Measurements from ENCODE around the gene AQP7. TPM values are rescaled to one million over a fixed set of nuclear protein-coding genes. Genes with fewer than 3 reads are reported as not detected.
"Not testable (repeated sequence)": the region's sequence is repeated elsewhere in the genome, so short reads cannot be mapped to it uniquely, and the experiment has no call there.

Gene AQP7
- total RNA-seq, 1 donor from 2014 or later = 6.3 TPM

DNA sequence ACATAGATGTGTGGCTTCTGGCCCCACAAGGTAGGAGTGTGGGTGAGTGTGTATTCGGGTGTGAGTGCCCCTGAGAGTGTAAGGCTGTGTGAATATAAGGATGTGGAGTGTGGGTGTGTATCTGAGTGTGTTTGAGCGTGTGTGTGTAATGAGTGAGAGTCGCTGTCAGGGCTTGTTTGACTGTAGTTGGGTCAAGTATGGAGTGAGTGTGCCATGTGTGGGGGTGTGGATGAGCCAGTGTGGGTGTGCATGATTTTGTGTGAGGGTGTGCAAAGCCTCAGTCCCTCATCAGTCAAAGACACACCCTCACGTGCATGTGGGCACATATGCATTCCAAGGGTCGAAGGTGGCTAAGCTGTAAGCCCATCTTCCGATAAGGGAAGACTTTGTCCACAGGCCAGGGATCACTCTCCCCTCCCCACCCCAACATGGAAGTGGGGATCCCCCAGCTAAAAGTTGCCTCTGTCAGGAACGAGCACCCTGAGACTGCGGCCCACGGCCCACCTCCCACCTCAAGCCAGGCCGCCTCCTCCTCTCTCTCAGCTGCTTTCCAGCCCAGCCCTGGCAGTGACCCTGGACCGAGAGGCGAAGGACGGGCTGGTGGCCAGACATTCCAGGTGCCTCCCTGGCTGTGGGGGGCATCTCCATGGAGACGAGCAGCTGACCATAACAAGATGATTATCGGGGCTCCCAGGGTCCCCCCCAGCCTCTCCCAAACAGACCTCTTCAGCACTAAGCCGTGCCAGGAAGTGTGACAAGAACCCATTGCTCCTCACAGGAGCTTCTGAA lies 32.1 kb upstream of the AQP7 start:
- Histone ChIP-seq H3K36me3 (ENCODE audit: control insufficient read depth in 3 of 3, insufficient read depth in 3 of 3, low read length in 3 of 3) (no peaks in the 10 kb centered on the region), H3K4me1 (ENCODE audit: control insufficient read depth in 3 of 3, insufficient read depth in 3 of 3, low read length in 3 of 3) (peaks cover 0 to 16% (median 6%) of the 10 kb centered on the region in 3 donors), H3K4me3 (ENCODE audit: low read length in 3 of 3) (no peak overlapping the region), H3K27me3 (ENCODE audit: control insufficient read depth in 3 of 3, insufficient read depth in 3 of 3, low read length in 3 of 3) (peaks cover 0 to 24% (median 11%) of the 10 kb centered on the region in 3 donors), H3K27ac (ENCODE audit: low read depth, low read length) (no peak overlapping the region), H3K9me3 (ENCODE audit: control insufficient read depth in 3 of 3, low read length in 3 of 3) (no peaks in the 10 kb centered on the region), H3K9ac (ENCODE audit: low read depth in 1 of 3, low read length in 3 of 3) (no peak overlapping the region)

DNA sequence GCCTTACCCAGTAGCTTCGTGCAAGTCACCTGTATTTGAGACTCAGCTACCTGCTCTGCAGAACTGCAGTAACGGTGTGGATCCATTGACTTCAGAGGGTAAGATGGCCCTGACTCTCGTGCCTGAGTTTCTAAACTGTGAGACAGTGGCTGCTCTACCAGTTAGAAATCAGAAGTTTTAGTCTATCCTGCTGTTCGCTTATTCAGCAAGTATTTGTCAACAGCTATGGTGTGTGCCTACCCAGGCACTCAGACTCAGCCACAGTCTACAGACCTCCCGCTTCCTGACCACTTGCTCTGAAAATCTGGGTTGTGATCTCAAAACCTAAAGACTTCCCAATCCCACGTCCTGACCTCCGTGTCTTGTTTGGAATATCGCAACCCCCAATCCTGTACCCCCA lies 31.5 kb upstream of the AQP7 start:
- no peaks in the 10 kb centered on the region for H3K36me3 ChIP-seq (ENCODE audit: control insufficient read depth in 3 of 3, insufficient read depth in 3 of 3, low read length in 3 of 3)
- H3K4me1 ChIP-seq (ENCODE audit: control insufficient read depth in 3 of 3, insufficient read depth in 3 of 3, low read length in 3 of 3) = peaks cover 0 to 12% (median 6%) of the 10 kb centered on the region in 3 donors
- no peak overlapping the region for H3K9ac ChIP-seq (ENCODE audit: low read depth in 1 of 3, low read length in 3 of 3)
- no peak overlapping the region for H3K4me3 ChIP-seq (ENCODE audit: low read length in 3 of 3)
- H3K27me3 ChIP-seq (ENCODE audit: control insufficient read depth in 3 of 3, insufficient read depth in 3 of 3, low read length in 3 of 3) = peaks cover 0 to 22% (median 11%) of the 10 kb centered on the region in 3 donors
- H3K9me3 ChIP-seq (ENCODE audit: control insufficient read depth in 3 of 3, low read length in 3 of 3) = no peaks in the 10 kb centered on the region
- no peak overlapping the region for H3K27ac ChIP-seq (ENCODE audit: low read depth, low read length)

DNA sequence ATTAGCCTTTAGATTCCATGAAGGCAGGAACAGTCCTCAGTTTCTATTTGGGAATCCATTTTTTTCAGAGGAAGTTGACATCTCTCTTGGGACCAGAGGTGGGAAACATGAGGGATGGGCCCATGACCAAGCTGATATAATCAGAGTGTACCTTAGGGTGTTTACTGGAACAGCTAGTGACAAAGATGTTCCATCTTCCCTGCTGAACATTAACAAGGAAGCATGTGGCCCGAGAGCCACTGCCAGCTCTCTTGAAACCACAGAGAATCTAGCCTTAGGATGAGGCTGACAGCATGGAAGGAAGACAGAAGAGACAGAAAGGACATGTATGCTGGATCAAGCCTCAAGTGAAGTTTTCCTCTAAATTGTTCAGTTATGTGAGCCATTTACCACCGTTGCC lies 29.1 kb upstream of the AQP7 start:
- Histone ChIP-seq H3K27ac (ENCODE audit: low read depth, low read length) (no peak overlapping the region), H3K9ac (ENCODE audit: low read depth in 1 of 3, low read length in 3 of 3) (no peak overlapping the region), H3K4me1 (ENCODE audit: control insufficient read depth in 3 of 3, insufficient read depth in 3 of 3, low read length in 3 of 3) (peaks cover 0 to 6% (median 6%) of the 10 kb centered on the region in 3 donors), H3K36me3 (ENCODE audit: control insufficient read depth in 3 of 3, insufficient read depth in 3 of 3, low read length in 3 of 3) (no peaks in the 10 kb centered on the region), H3K9me3 (ENCODE audit: control insufficient read depth in 3 of 3, low read length in 3 of 3) (no peaks in the 10 kb centered on the region), H3K4me3 (ENCODE audit: low read length in 3 of 3) (no peak overlapping the region), H3K27me3 (ENCODE audit: control insufficient read depth in 3 of 3, insufficient read depth in 3 of 3, low read length in 3 of 3) (peaks cover 0 to 21% (median 11%) of the 10 kb centered on the region in 3 donors)

DNA sequence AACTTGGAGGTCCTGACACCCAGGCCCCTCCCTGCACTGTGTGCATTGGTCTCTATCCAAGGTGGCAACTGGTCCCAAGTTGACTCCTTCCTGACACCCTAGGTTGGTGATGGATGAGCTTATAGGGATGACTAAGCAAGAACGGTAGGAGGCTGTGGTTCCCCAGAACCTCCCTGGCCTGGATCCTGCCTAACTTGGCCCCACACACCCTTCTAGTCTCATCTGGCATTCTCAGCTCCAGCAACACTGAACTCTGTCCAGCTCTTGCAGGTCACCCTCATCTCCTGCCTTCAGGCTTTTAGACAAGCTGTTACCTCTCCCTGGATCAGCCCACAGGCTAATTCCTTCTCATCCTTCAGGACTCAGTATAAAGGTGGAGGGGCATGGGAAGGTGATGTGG lies 28.6 kb upstream of the AQP7 start:
- H3K4me3 ChIP-seq (ENCODE audit: low read length in 3 of 3) = no peak overlapping the region
- H3K9me3 ChIP-seq (ENCODE audit: control insufficient read depth in 3 of 3, low read length in 3 of 3) = no peaks in the 10 kb centered on the region
- H3K9ac ChIP-seq (ENCODE audit: low read depth in 1 of 3, low read length in 3 of 3) = no peak overlapping the region
- peaks cover 0 to 6% (median 5%) of the 10 kb centered on the region in 3 donors for H3K4me1 ChIP-seq (ENCODE audit: control insufficient read depth in 3 of 3, insufficient read depth in 3 of 3, low read length in 3 of 3)
- H3K27ac ChIP-seq (ENCODE audit: low read depth, low read length) = no peak overlapping the region
- no peaks in the 10 kb centered on the region for H3K36me3 ChIP-seq (ENCODE audit: control insufficient read depth in 3 of 3, insufficient read depth in 3 of 3, low read length in 3 of 3)
- H3K27me3 ChIP-seq (ENCODE audit: control insufficient read depth in 3 of 3, insufficient read depth in 3 of 3, low read length in 3 of 3) = peaks cover 0 to 18% (median 11%) of the 10 kb centered on the region in 3 donors

DNA sequence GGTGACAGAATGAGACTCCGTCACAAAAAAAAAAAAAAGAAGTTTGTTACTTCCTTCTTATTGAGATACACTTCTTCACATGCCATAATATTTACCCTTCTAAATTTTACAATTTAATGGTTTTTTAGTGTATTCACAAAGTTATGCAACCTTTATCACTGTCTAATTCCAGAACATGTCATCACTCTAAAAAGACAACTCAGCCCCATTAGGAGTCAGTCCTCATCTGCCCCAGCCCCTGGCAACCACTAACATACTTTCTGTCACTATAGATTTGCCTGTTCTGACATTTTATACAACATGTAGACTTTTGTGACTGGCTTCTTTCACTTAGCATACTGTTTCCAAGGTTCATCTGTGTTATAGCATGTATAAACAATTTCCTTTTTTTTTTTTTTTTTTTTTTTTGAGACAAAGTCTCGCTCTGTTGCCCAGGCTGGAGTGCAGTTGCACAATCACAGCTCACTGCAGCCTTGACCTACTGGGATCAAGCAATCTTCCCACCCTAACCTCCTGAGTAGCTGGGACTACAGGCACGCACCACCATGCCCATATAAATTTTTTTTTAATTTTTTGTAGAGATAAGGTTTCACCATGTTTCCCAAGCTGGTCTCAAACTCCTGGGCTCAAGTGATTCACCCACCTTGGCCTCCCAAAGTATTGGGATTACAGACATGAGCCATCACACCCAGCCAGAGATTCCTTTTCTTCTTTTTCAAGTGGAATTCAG lies 27.1 kb upstream of the AQP7 start:
- no peaks in the 10 kb centered on the region for H3K36me3 ChIP-seq (ENCODE audit: control insufficient read depth in 3 of 3, insufficient read depth in 3 of 3, low read length in 3 of 3)
- H3K27ac ChIP-seq (ENCODE audit: low read depth, low read length) = no peak overlapping the region
- H3K4me3 ChIP-seq (ENCODE audit: low read length in 3 of 3) = no peak overlapping the region
- peaks cover 0 to 6% (median 5%) of the 10 kb centered on the region in 3 donors for H3K4me1 ChIP-seq (ENCODE audit: control insufficient read depth in 3 of 3, insufficient read depth in 3 of 3, low read length in 3 of 3)
- H3K9ac ChIP-seq (ENCODE audit: low read depth in 1 of 3, low read length in 3 of 3) = no peak overlapping the region
- peaks cover 0 to 4% (median 1%) of the 10 kb centered on the region in 3 donors for H3K27me3 ChIP-seq (ENCODE audit: control insufficient read depth in 3 of 3, insufficient read depth in 3 of 3, low read length in 3 of 3)
- H3K9me3 ChIP-seq (ENCODE audit: control insufficient read depth in 3 of 3, low read length in 3 of 3) = no peaks in the 10 kb centered on the region

DNA sequence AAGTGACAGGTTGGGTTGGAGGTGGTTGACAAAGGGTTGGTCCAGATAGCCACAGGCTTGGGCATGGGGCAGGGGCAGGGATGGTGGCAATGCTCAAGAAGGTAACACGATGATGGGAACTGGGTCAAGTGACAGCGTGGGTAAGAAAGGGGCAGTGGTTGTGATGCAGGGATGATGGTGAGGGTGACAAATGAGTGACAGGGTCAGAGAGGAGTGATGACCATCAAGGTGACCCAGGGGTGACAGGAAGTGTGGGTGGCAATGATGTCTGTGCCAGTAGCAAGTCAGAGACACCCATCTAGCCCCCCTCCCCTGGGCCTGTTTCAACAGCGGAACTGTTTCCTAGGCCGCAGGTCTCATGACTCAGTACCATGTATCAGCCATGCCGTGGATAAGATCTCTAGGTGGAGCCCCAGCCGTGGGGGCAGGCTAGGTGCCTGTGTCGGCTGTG lies 24.5 kb upstream of the AQP7 start:
- H3K4me3 ChIP-seq (ENCODE audit: low read length in 3 of 3) = no peak overlapping the region
- H3K27me3 ChIP-seq (ENCODE audit: control insufficient read depth in 3 of 3, insufficient read depth in 3 of 3, low read length in 3 of 3) = no peaks in the 10 kb centered on the region
- no peak overlapping the region for H3K27ac ChIP-seq (ENCODE audit: low read depth, low read length)
- no peak overlapping the region for H3K9ac ChIP-seq (ENCODE audit: low read depth in 1 of 3, low read length in 3 of 3)
- H3K9me3 ChIP-seq (ENCODE audit: control insufficient read depth in 3 of 3, low read length in 3 of 3) = no peaks in the 10 kb centered on the region
- no peaks in the 10 kb centered on the region for H3K36me3 ChIP-seq (ENCODE audit: control insufficient read depth in 3 of 3, insufficient read depth in 3 of 3, low read length in 3 of 3)
- H3K4me1 ChIP-seq (ENCODE audit: control insufficient read depth in 3 of 3, insufficient read depth in 3 of 3, low read length in 3 of 3) = peaks cover 0 to 6% (median 5%) of the 10 kb centered on the region in 3 donors

DNA sequence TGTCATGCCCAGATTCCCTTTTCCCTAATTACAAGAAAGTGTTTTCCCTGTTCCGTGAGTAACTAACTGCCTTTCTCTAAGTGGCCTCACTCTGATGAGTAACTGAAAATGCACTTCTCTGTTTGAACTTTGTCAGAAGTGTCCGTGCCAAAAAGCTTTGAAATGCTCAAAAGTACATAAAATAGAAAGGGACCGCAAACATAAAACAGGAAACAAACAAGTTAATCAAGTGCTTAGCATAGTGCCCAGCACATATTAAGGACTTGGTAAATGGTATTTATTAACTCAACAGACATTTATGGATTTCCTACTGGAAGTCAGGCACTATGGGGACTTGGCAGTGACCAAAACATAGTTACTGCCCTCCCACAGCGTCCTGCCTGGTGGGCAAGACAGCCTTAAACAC lies 22.8 kb upstream of the AQP7 start:
- no peaks in the 10 kb centered on the region for H3K27me3 ChIP-seq (ENCODE audit: control insufficient read depth in 3 of 3, insufficient read depth in 3 of 3, low read length in 3 of 3)
- no peak overlapping the region for H3K27ac ChIP-seq (ENCODE audit: low read depth, low read length)
- no peak overlapping the region for H3K9ac ChIP-seq (ENCODE audit: low read depth in 1 of 3, low read length in 3 of 3)
- H3K4me1 ChIP-seq (ENCODE audit: control insufficient read depth in 3 of 3, insufficient read depth in 3 of 3, low read length in 3 of 3) = no peaks in the 10 kb centered on the region
- H3K4me3 ChIP-seq (ENCODE audit: low read length in 3 of 3) = no peak overlapping the region
- no peaks in the 10 kb centered on the region for H3K36me3 ChIP-seq (ENCODE audit: control insufficient read depth in 3 of 3, insufficient read depth in 3 of 3, low read length in 3 of 3)
- H3K9me3 ChIP-seq (ENCODE audit: control insufficient read depth in 3 of 3, low read length in 3 of 3) = no peaks in the 10 kb centered on the region

DNA sequence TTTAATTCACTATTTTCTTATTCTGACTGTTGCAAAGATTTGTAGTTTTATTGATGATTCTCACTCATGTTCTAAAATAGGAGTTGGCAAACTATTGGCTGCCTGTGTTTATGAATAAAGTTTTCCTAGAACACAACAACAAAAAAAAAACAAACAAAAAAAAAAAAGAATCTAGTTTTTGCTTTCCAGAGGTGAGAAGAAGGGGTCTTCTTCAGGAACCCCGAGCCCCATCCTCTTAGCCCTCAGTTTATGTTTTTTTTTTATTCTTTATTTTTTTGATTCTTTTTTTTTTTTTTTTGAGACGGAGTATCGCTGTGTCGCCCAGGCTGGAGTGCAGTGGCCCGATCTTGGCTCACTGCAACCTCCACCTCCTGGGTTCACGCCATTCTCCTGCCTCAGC lies 22.1 kb upstream of the AQP7 start:
- not testable (repeated sequence) for H3K27me3 ChIP-seq (ENCODE audit: control insufficient read depth in 3 of 3, insufficient read depth in 3 of 3, low read length in 3 of 3); H3K36me3 ChIP-seq (ENCODE audit: control insufficient read depth in 3 of 3, insufficient read depth in 3 of 3, low read length in 3 of 3); H3K4me3 ChIP-seq (ENCODE audit: low read length in 3 of 3); H3K9me3 ChIP-seq (ENCODE audit: control insufficient read depth in 3 of 3, low read length in 3 of 3); H3K27ac ChIP-seq (ENCODE audit: low read depth, low read length); H3K4me1 ChIP-seq (ENCODE audit: control insufficient read depth in 3 of 3, insufficient read depth in 3 of 3, low read length in 3 of 3); H3K9ac ChIP-seq (ENCODE audit: low read depth in 1 of 3, low read length in 3 of 3)

DNA sequence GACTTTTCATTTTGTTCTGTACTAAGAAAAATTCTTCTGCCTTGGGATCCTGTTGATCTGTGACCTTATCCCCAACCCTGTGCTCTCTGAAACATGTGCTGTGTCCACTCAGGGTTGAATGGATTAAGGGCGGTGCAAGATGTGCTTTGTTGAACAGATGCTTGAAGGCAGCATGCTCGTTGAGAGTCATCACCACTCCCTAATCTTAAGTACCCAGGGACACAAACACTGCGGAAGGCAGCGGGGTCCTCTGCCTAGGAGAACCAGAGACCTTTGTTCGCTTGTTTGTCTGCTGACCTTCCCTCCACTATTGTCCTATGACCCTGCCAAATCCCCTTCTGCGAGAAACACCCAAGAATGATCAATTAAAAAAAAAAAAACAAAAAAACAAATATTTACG lies 21.7 kb upstream of the AQP7 start:
- not testable (repeated sequence) for H3K4me1 ChIP-seq (ENCODE audit: control insufficient read depth in 3 of 3, insufficient read depth in 3 of 3, low read length in 3 of 3); H3K9ac ChIP-seq (ENCODE audit: low read depth in 1 of 3, low read length in 3 of 3); H3K27me3 ChIP-seq (ENCODE audit: control insufficient read depth in 3 of 3, insufficient read depth in 3 of 3, low read length in 3 of 3)

DNA sequence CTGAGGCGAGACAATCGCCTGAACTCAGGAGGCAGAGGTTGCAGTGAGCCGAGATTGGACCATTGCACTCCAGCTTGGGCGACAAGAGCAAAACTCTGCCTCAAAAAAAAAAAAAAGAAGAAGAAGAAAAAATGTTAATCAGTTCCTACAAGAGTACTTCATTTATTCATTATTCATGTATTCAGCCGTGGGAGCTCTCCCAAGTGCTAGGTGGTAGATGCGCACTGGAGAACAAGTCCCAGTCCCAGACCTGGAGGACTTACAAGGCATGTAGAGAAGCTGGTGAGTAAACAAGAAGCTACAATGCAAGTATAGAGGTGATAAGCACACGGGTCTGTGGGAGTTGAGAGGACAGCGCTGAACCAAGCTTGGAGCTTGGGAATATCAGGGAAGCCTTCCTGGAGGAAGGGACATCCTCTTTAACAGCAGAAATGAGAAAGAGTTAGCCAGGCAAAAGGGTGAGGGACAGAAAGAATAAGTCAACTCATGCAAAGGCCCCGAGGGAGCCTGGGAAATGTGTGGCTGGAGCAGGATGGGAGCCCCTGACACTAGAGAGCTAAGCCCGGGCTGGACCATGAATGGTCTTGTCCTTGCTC lies 17.4 kb upstream of the AQP7 start:
- Histone ChIP-seq H3K27ac (ENCODE audit: low read depth, low read length) (no peak overlapping the region), H3K36me3 (ENCODE audit: control insufficient read depth in 3 of 3, insufficient read depth in 3 of 3, low read length in 3 of 3) (no peaks in the 10 kb centered on the region), H3K4me3 (ENCODE audit: low read length in 3 of 3) (no peak overlapping the region), H3K27me3 (ENCODE audit: control insufficient read depth in 3 of 3, insufficient read depth in 3 of 3, low read length in 3 of 3) (peaks cover 0 to 9% (median 3%) of the 10 kb centered on the region in 3 donors), H3K9me3 (ENCODE audit: control insufficient read depth in 3 of 3, low read length in 3 of 3) (no peaks in the 10 kb centered on the region), H3K4me1 (ENCODE audit: control insufficient read depth in 3 of 3, insufficient read depth in 3 of 3, low read length in 3 of 3) (peaks cover 0 to 6% (median 5%) of the 10 kb centered on the region in 3 donors), H3K9ac (ENCODE audit: low read depth in 1 of 3, low read length in 3 of 3) (no peak overlapping the region)

More for the DNA sequence above, 21.7 kb upstream of the AQP7 start:
- not testable (repeated sequence) for H3K4me3 ChIP-seq (ENCODE audit: low read length in 3 of 3); H3K27ac ChIP-seq (ENCODE audit: low read depth, low read length); H3K36me3 ChIP-seq (ENCODE audit: control insufficient read depth in 3 of 3, insufficient read depth in 3 of 3, low read length in 3 of 3); H3K9me3 ChIP-seq (ENCODE audit: control insufficient read depth in 3 of 3, low read length in 3 of 3)

All from skeletal muscle tissue (tissue), 4 donors.